Measurements from ENCODE around the gene PROX1.

PROX1 gene

GRCh38 chr1:214027498-214027897 is 39.7 kb downstream of the PROX1 start:
- no peak overlapping the region for H2AFZ ChIP-seq (ENCODE audit: low read length)
- no peaks in the 10 kb centered on the region for H3K79me2 ChIP-seq (ENCODE audit: insufficient read depth, low read length)
- no peaks in the 10 kb centered on the region for H3K27me3 ChIP-seq (ENCODE audit: insufficient read depth, low read length)
- H3K9me3 ChIP-seq (ENCODE audit: low read length) = no peaks in the 10 kb centered on the region
- H3K4me3 ChIP-seq (ENCODE audit: low read depth, low read length, poor library complexity, severe bottlenecking) = no peak overlapping the region
- peaks cover 20% of the 10 kb centered on the region; the same call in 1 of the 2 replicates for H3K36me3 ChIP-seq (ENCODE audit: insufficient read depth, low read length)
- H3F3A ChIP-seq (ENCODE audit: insufficient read depth, low read length) = no peaks in the 10 kb centered on the region
- no peaks in the 10 kb centered on the region for H3K4me1 ChIP-seq (ENCODE audit: insufficient read depth, low read length, severe bottlenecking)
- H4K20me1 ChIP-seq (ENCODE audit: insufficient read depth, low read length) = no peaks in the 10 kb centered on the region
- no peaks in the 10 kb centered on the region for H3K9me2 ChIP-seq (ENCODE audit: low read depth, low read length)
- H3K9ac ChIP-seq (ENCODE audit: low read length) = no peak overlapping the region
- no peak overlapping the region for H3K27ac ChIP-seq (ENCODE audit: low read depth, low read length, poor library complexity, severe bottlenecking)
- H3K4me2 ChIP-seq (ENCODE audit: low read length) = no peak overlapping the region
- TF ChIP-seq EZH2 (IDR thresholded peaks at IDR 0.05; ENCODE audit: borderline replicate concordance, low read length) (no peak), CTCF (IDR thresholded peaks at IDR 0.05; ENCODE audit: low read length) (no peak)

DNA sequence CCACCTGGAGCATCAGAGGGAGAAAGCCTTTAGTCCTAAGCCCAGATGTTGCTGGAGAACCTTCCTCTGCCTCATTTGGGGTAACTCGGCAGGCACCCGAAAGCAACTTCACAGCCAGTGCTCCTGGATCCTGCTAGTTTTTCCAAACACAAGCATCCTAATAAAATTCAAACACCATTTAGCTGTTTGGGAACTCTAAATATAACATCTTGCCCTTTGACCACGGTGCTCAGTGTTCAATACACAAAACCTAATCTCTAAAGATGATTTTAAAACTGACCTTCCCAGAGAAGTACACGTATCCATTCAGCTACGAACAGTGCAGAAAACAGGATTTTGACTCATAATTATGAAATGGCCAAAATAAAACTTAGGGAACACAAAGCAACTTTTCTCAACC is 40.3 kb downstream of the PROX1 start:
- H3K9me3 ChIP-seq (ENCODE audit: low read length) = no peaks in the 10 kb centered on the region
- no peak overlapping the region for H3K9ac ChIP-seq (ENCODE audit: low read length)
- no peak overlapping the region for H3K4me2 ChIP-seq (ENCODE audit: low read length)
- no peak for TF ChIP-seq CTCF (IDR thresholded peaks at IDR 0.05; ENCODE audit: low read length)
- no peak for TF ChIP-seq EZH2 (IDR thresholded peaks at IDR 0.05; ENCODE audit: borderline replicate concordance, low read length)
- no peak overlapping the region for H3K4me3 ChIP-seq (ENCODE audit: low read depth, low read length, poor library complexity, severe bottlenecking)
- H2AFZ ChIP-seq (ENCODE audit: low read length) = no peak overlapping the region
- no peaks in the 10 kb centered on the region for H4K20me1 ChIP-seq (ENCODE audit: insufficient read depth, low read length)
- H3K79me2 ChIP-seq (ENCODE audit: insufficient read depth, low read length) = no peaks in the 10 kb centered on the region
- no peaks in the 10 kb centered on the region for H3F3A ChIP-seq (ENCODE audit: insufficient read depth, low read length)
- no peaks in the 10 kb centered on the region for H3K9me2 ChIP-seq (ENCODE audit: low read depth, low read length)
- no peaks in the 10 kb centered on the region for H3K4me1 ChIP-seq (ENCODE audit: insufficient read depth, low read length, severe bottlenecking)
- peaks cover 20% of the 10 kb centered on the region; the same call in 1 of the 2 replicates for H3K36me3 ChIP-seq (ENCODE audit: insufficient read depth, low read length)
- no peaks in the 10 kb centered on the region for H3K27me3 ChIP-seq (ENCODE audit: insufficient read depth, low read length)
- H3K27ac ChIP-seq (ENCODE audit: low read depth, low read length, poor library complexity, severe bottlenecking) = no peak overlapping the region

DNA sequence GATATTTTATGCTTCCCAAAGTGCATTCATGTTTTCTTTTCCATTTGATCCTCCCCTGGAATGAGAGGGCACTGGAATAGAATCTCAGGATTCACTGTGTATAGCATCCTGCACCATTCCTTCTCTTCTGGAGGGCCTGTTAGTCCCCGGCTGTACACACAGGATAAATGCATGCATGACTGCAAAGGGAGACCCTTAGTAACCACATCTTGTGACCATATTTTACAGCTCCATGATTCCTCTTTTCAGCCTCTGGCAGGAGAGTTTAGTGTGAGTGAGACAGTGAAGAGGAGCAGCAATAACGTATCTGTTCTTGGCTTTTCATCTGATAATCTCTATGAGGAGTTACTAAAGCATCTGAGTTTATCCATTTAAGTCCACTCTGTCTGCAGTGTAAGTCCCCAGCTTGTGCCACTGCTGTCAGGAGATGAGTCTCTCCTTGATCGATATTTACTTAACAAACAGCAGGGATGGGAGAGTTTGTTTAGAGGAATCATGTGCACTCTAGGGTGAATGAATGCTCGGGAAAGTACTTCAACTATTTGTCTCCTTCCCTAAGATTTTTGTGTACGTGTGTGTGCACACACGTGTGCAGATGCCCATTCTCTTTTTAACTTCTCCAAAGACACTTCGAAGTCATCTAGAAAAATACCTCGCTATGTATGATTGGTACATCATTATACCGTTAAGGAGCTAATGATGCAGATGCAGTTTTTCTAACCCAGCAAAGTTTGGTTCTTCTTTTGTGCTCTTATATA is 41.1 kb downstream of the PROX1 start:
- no peaks in the 10 kb centered on the region for H3F3A ChIP-seq (ENCODE audit: insufficient read depth, low read length)
- H3K4me1 ChIP-seq (ENCODE audit: insufficient read depth, low read length, severe bottlenecking) = no peaks in the 10 kb centered on the region
- no peak overlapping the region for H3K27ac ChIP-seq (ENCODE audit: low read depth, low read length, poor library complexity, severe bottlenecking)

More for the DNA sequence above, 41.1 kb downstream of the PROX1 start:
- Histone ChIP-seq H3K9me3 (ENCODE audit: low read length) (no peaks in the 10 kb centered on the region), H3K9me2 (ENCODE audit: low read depth, low read length) (no peaks in the 10 kb centered on the region), H3K4me3 (ENCODE audit: low read depth, low read length, poor library complexity, severe bottlenecking) (no peak overlapping the region), H3K4me2 (ENCODE audit: low read length) (no peak overlapping the region), H3K36me3 (ENCODE audit: insufficient read depth, low read length) (peaks cover 17% of the 10 kb centered on the region; the same call in 1 of the 2 replicates), H2AFZ (ENCODE audit: low read length) (no peak overlapping the region), H3K79me2 (ENCODE audit: insufficient read depth, low read length) (no peaks in the 10 kb centered on the region), H3K27me3 (ENCODE audit: insufficient read depth, low read length) (no peaks in the 10 kb centered on the region), H3K9ac (ENCODE audit: low read length) (no peak overlapping the region), H4K20me1 (ENCODE audit: insufficient read depth, low read length) (no peaks in the 10 kb centered on the region)
- no peak for TF ChIP-seq CTCF (IDR thresholded peaks at IDR 0.05; ENCODE audit: low read length)
- TF ChIP-seq EZH2 (IDR thresholded peaks at IDR 0.05; ENCODE audit: borderline replicate concordance, low read length) = no peak
